Mononuclear cell (primary cell): ENCODE measurements around the gene ZNF555. TPM values are rescaled to one million over a fixed set of nuclear protein-coding genes. Genes with fewer than 3 reads are reported as not detected.
"Not testable (repeated sequence)": the region's sequence is repeated elsewhere in the genome, so short reads cannot be mapped to it uniquely, and the experiment has no call there.

Experiments used
- H3K27me3 ChIP-seq: 2 replicates; pipeline ENCODE4 v1.6.0; 2011; ENCODE audit warnings: low read length, control low read depth; ENCODE audit not compliant: insufficient read depth
- H3K4me1 ChIP-seq: 2 replicates; pipeline ENCODE4 v1.5.1; 2011; ENCODE audit warnings: mild to moderate bottlenecking, low read length, control low read depth; ENCODE audit not compliant: insufficient read depth
- H3K4me3 ChIP-seq: 2 replicates; pipeline ENCODE4 v1.5.1; 2011; ENCODE audit warnings: mild to moderate bottlenecking, low read length, moderate library complexity
- H3K9me3 ChIP-seq: 2 replicates; pipeline ENCODE4 v1.5.1; 2011; ENCODE audit warnings: low read depth, mild to moderate bottlenecking, control low read depth, low read length
- total RNA-seq: library from RNA; depleted of rRNA; stranded (reverse); fragments of >200 nt; gene quantifications from one replicate; pipeline ENCODE4 v1.2.3, GENCODE V29; 2012

ZNF555 gene
- total RNA-seq, 1 donor: 3.1 TPM

DNA sequence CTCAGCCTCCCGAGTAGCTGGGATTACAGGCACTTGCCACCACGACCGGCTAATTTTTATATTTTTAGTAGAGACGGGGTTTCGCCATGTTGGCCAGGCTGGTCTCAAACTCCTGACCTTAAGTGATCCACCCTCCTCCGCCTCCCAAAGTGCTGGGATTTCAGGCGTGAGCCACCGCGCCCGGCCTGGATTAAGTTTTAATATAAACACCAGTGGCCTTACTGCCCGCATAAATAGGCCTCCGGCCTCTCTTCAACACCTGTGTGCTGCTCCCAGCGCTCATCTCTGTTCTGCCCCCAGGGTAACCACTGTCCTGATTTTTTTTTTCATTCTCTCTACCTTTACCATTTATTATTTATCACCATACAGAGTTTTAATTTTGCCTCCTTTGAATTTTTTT, 62.1 kb downstream of the ZNF555 start:
- not testable (repeated sequence) for H3K27me3 ChIP-seq, H3K4me3 ChIP-seq, H3K9me3 ChIP-seq
- peaks cover 11% of the 10 kb centered on the region for H3K4me1 ChIP-seq

GRCh38 chr19:2905918-2906519, 64.7 kb downstream of the ZNF555 start:
- no peaks in the 10 kb centered on the region for H3K9me3 ChIP-seq
- H3K27me3 ChIP-seq: no peaks in the 10 kb centered on the region
- H3K4me1 ChIP-seq: peaks cover 8% of the 10 kb centered on the region
- no peak overlapping the region for H3K4me3 ChIP-seq

- Histone ChIP-seq H3K9me3 (no peaks in the 10 kb centered on the region), H3K27me3 (no peaks in the 10 kb centered on the region), H3K4me3 (no peak overlapping the region), H3K4me1 (peaks cover 1% of the 10 kb centered on the region)
These were observed 65.4 kb downstream of the ZNF555 start for GRCh38 chr19:2906631-2907195.

Other genes starting within 250 kb of the ZNF555 start
- 2.0 TPM for gene GNG7, start 138.8 kb upstream of the ZNF555 start, total RNA-seq
- 1.2 TPM for gene DIRAS1, start 120.1 kb upstream of the ZNF555 start, total RNA-seq
- gene SLC39A3, start 101.5 kb upstream of the ZNF555 start, total RNA-seq: 11.5 TPM
- 23.0 TPM for gene SGTA, start 58.2 kb upstream of the ZNF555 start, total RNA-seq
- gene THOP1, start 56.0 kb upstream of the ZNF555 start, total RNA-seq: 15.4 TPM
- gene ZNF554, start 21.6 kb upstream of the ZNF555 start, total RNA-seq: 1.8 TPM
- not detected for gene ZNF556, start 25.9 kb downstream of the ZNF555 start, total RNA-seq
- gene ZNF57, start 59.5 kb downstream of the ZNF555 start, total RNA-seq: 1.0 TPM
- gene ZNF77, start 103.5 kb downstream of the ZNF555 start, total RNA-seq: 1.4 TPM
- gene TLE6, start 136.1 kb downstream of the ZNF555 start, total RNA-seq: not detected
- 4.4 TPM for gene TLE2, start 187.8 kb downstream of the ZNF555 start, total RNA-seq
- gene TLE5, start 221.0 kb downstream of the ZNF555 start, total RNA-seq: 551 TPM